HepG2 (cell line): ENCODE results near the gene SDC1. TPM values are rescaled to one million over a fixed set of nuclear protein-coding genes. Genes with fewer than 3 reads are reported as not detected.

Experiments
- ARID4A ChIP-seq: sonication (generic); formaldehyde crosslinking; IDR thresholded peaks from 2 replicates; pipeline ENCODE4 v1.5.0; 2020; ENCODE audit warnings: mild to moderate bottlenecking, missing genetic modification reagents, borderline replicate concordance
- CC2D1A ChIP-seq: sonication (generic); formaldehyde crosslinking; IDR thresholded peaks from 2 replicates; pipeline ENCODE4 v1.8.1; 2023; ENCODE audit warnings: mild to moderate bottlenecking, missing genetic modification reagents
- CCDC6 ChIP-seq: sonication (generic); formaldehyde crosslinking; IDR thresholded peaks from 2 replicates; pipeline ENCODE4 v1.8.1; 2022; ENCODE audit warnings: mild to moderate bottlenecking, missing genetic modification reagents, moderate library complexity
- DR1 ChIP-seq: sonication (generic); formaldehyde crosslinking; IDR thresholded peaks from 2 replicates; pipeline ENCODE4 v1.8.0; 2021; ENCODE audit warnings: mild to moderate bottlenecking, missing genetic modification reagents, inconsistent platforms
- FOXA1 ChIP-seq, 2 experiments: fragments of 450-650 bp in 1 of 2; sonication (generic) in 1 of 2; formaldehyde crosslinking in 1 of 2; IDR thresholded peaks; 2 replicates each; pipeline versions ENCODE4 v1.4.0 to v1.6.1; 2016 to 2020; ENCODE audit warnings: missing genetic modification reagents in 1 of 2
- FOXC1 ChIP-seq: sonication (generic); formaldehyde crosslinking; IDR thresholded peaks from 2 replicates; pipeline ENCODE4 v1.8.0; 2022; ENCODE audit warnings: mild to moderate bottlenecking, missing genetic modification reagents, borderline replicate concordance
- FOXP1 ChIP-seq, 2 experiments: fragments of 450-650 bp in 1 of 2; IDR thresholded peaks; 2 replicates each; pipeline ENCODE4 v1.6.1; 2017 to 2018; ENCODE audit warnings: antibody characterized with exemption in 1 of 2
- HES4 ChIP-seq: sonication (generic); formaldehyde crosslinking; IDR thresholded peaks from 2 replicates; pipeline ENCODE4 v1.9.0; 2021; ENCODE audit warnings: mild to moderate bottlenecking, missing genetic modification reagents, borderline replicate concordance
- JDP2 ChIP-seq: sonication (generic); formaldehyde crosslinking; IDR thresholded peaks from 2 replicates; pipeline ENCODE4 v1.8.1; 2022; ENCODE audit warnings: missing genetic modification reagents, borderline replicate concordance
- LCORL ChIP-seq, 2 experiments: fragments of 450-650 bp in 1 of 2; sonication (generic) in 1 of 2; formaldehyde crosslinking in 1 of 2; IDR thresholded peaks; 2 replicates each; pipeline versions ENCODE4 v1.5.0 to v1.6.1; 2017 to 2020; ENCODE audit warnings: antibody characterized with exemption in 1 of 2, missing genetic modification reagents in 1 of 2
- MXD4 ChIP-seq: IDR thresholded peaks from 2 replicates; pipeline ENCODE4 v1.6.1; 2016; ENCODE audit warnings: mild to moderate bottlenecking, missing biosample characterization, missing genetic modification reagents
- SALL2 ChIP-seq: sonication (generic); formaldehyde crosslinking; IDR thresholded peaks from 2 replicates; pipeline ENCODE4 v1.8.1; 2023; ENCODE audit warnings: mild to moderate bottlenecking, missing genetic modification reagents, inconsistent platforms
- SOX5 ChIP-seq: IDR thresholded peaks from 2 replicates; pipeline ENCODE4 v1.6.1; 2016; ENCODE audit warnings: borderline replicate concordance
- TCF7L2 ChIP-seq: IDR thresholded peaks from 2 replicates; pipeline ENCODE4 v1.6.1; 2011; ENCODE audit warnings: mild to moderate bottlenecking, low read depth, low read length, moderate library complexity
- ZBTB21 ChIP-seq: sonication (generic); formaldehyde crosslinking; IDR thresholded peaks from 2 replicates; pipeline ENCODE4 v1.4.0; 2020; ENCODE audit warnings: missing genetic modification reagents
- ZMYM4 ChIP-seq: sonication (generic); formaldehyde crosslinking; IDR thresholded peaks from 2 replicates; pipeline ENCODE4 v1.8.1; 2023; ENCODE audit warnings: mild to moderate bottlenecking, missing genetic modification reagents
- ZNF513 ChIP-seq: sonication (generic); formaldehyde crosslinking; conservative IDR thresholded peaks from 2 replicates; pipeline ENCODE4 v1.5.0; 2020; ENCODE audit warnings: missing genetic modification reagents
- ZNF615 ChIP-seq: sonication (generic); formaldehyde crosslinking; IDR thresholded peaks from 2 replicates; pipeline ENCODE4 v1.5.0; 2020; ENCODE audit warnings: mild to moderate bottlenecking, missing genetic modification reagents, borderline replicate concordance
- ZNF777 ChIP-seq: sonication (generic); formaldehyde crosslinking; IDR thresholded peaks from 2 replicates; pipeline ENCODE4 v1.4.0; 2020; ENCODE audit warnings: missing genetic modification reagents
- polyA plus RNA-seq, 8 experiments: library from polyadenylated mRNA; depleted of rRNA in 3 of 8; stranded (reverse) in 7 of 8; unstranded in 1 of 8; fragments of >200 nt; fragmentation: Illumina TruSeq in 4 of 8; extraction: Trizol in 4 of 8; gene quantifications; 2 replicates each; pipeline versions ENCODE4 v1.2.1 to v1.2.3, GENCODE V29; 2011 to 2016; ENCODE audit warnings: low read depth in 4 of 8, missing spikeins in 1 of 8, mixed read lengths in 1 of 8; ENCODE audit not compliant: insufficient read depth in 1 of 8
- total RNA-seq, 5 experiments: library from RNA; depleted of rRNA; stranded (reverse); fragments of >200 nt; fragmentation: Illumina TruSeq; extraction: Trizol; gene quantifications; 2 replicates each; pipeline ENCODE4 v1.2.3, GENCODE V29; 2016; ENCODE audit warnings: low read depth in 1 of 5
- TF ChIP-seq, protein P1 (sequence below): sonication (generic); formaldehyde crosslinking; conservative IDR thresholded peaks from 2 replicates; pipeline ENCODE4 v1.4.0; 2020; ENCODE audit warnings: missing genetic modification reagents

SDC1 gene
- total and polyA plus RNA-seq, 2 of the 13 experiments (the other 11 are each of a cell fraction or from before 2014, with no cell fraction given) = 108 to 119 TPM

GRCh38 chr2:20242727-20243377 is 17.9 kb upstream of the SDC1 start (continued):
- TF ChIP-seq, protein P1, sequence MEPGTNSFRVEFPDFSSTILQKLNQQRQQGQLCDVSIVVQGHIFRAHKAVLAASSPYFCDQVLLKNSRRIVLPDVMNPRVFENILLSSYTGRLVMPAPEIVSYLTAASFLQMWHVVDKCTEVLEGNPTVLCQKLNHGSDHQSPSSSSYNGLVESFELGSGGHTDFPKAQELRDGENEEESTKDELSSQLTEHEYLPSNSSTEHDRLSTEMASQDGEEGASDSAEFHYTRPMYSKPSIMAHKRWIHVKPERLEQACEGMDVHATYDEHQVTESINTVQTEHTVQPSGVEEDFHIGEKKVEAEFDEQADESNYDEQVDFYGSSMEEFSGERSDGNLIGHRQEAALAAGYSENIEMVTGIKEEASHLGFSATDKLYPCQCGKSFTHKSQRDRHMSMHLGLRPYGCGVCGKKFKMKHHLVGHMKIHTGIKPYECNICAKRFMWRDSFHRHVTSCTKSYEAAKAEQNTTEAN = 0 out of 2 replicates have a peak, but pooled peaks have one; percentile 27
- TF ChIP-seq FOXA1 (IDR thresholded peaks at IDR 0.05) (no peak), FOXA1 (CRISPR knock-in tag; IDR thresholded peaks at IDR 0.05) (peak; percentile 29; the same call in 1 of the 2 replicates), ZNF615 (CRISPR knock-in tag) (no peak), DR1 (CRISPR knock-in tag) (no peak), LCORL (IDR thresholded peaks at IDR 0.05) (no peak), LCORL (CRISPR knock-in tag; IDR thresholded peaks at IDR 0.05) (0 out of 2 replicates have a peak, but pooled peaks have one; percentile 47), ZNF777 (CRISPR knock-in tag) (no peak), FOXC1 (peak; percentile 41; the same call in 1 of the 2 replicates), FOXP1 (IDR thresholded peaks at IDR 0.05) (no peak), FOXP1 (CRISPR knock-in tag; IDR thresholded peaks at IDR 0.05) (no peak), MXD4 (CRISPR knock-in tag) (0 out of 2 replicates have a peak, but pooled peaks have one; percentile 25), CC2D1A (CRISPR knock-in tag) (no peak), JDP2 (CRISPR knock-in tag) (no peak), SALL2 (CRISPR knock-in tag) (no peak), ZNF513 (CRISPR knock-in tag) (no peak), ZMYM4 (CRISPR knock-in tag) (0 out of 2 replicates have a peak, but pooled peaks have one; percentile 38), SOX5 (CRISPR knock-in tag) (0 out of 2 replicates have a peak, but pooled peaks have one; percentile 21), ZBTB21 (CRISPR knock-in tag) (no peak), HES4 (no peak), ARID4A (CRISPR knock-in tag) (0 out of 2 replicates have a peak, but pooled peaks have one; percentile 27), TCF7L2 (no peak), CCDC6 (no peak)
